HG03095 (cell line): Measurements from ENCODE around the gene NPB.

Source experiments
- ATAC-seq: cut with Tn5 transposase; IDR thresholded peaks from one replicate; pipeline ENCODE4 v1.9.1; 2021; ENCODE audit warnings: moderate library complexity; ENCODE audit not compliant: unreplicated experiment

The NPB gene

DNA sequence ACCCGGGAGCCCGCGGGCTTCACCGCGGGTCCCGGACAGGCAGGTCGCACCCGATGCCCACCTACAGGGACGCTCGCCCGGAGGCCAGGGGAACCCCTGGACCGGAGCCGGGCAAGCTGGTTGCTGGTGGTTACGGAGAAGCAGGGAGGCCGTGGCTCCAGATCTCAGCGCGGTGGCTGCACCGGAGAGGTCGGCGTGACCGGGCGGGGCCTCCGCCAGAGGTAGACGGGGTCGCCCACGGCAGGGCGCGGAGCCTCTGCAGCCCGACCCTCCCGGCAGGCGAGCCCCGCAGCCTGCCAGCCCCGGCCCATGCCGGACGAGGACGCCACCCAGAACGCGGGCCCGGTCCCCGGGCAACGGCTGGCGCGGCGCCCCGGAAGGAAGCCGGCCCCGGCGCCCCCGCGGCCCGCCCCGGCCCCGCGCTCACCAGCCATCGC is 8.8 kb downstream of the NPB start:
- ATAC-seq = peak; percentile 14

DNA sequence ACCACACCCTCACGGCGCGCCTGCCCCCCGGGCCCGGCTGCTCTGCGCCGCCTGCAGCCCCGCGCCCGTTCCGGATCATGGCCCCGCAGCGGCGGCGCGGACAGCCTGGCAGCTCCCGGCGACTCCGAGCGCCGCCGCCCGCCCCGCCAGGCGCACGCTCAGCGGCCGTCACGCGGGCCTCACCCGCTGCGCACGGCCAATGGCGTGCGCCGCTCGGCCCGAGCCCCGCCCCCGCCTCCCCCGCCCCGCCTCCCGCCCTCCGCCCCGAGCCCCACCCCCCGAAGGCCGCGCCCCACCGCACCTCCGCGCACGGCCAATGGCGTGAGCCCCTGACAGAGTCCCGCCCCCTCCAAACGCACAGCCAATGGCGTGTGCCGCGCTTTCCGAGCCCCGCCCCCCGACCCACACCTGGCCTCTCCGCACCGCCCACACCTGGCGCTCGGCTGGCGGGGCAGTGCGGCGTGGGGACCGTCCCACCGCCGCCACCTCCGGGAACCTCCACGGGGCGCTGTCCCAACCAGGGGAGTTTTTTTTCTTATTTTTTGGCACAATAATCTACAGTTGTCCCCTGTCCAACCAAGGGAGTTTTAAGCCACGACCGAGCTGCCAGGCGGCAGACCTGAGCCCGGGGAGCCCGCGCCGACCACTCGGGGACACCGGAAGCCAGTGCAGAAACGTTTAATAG is 9.4 kb downstream of the NPB start, which contains the start of gene PCYT2:
PCYT2 (minus strand) TSS at position 123 of the 685 bp plus-strand sequence; CDS start at position 79, 44 bp downstream.
- ATAC-seq = peak; percentile 43

DNA sequence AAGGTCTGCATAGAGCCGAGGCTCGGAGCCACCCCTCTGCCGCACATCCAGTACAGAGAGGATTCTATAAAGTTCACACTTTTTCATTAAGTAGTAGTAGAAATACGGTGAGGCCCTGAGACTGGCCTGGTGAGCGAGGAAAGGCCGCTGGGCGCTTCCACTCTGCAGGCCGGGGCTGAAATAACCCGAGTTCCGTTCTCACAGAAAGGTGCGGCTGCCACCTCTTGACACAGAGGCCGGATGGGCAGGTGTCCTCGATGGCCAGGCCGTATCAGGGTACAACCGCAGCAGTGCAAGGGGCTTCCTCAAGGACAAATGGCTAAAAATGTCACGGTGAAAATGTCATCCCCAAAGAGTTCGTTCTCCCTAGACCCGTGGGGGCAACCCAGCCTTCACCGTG is 9.9 kb downstream of the NPB start:
- no peak for ATAC-seq

DNA sequence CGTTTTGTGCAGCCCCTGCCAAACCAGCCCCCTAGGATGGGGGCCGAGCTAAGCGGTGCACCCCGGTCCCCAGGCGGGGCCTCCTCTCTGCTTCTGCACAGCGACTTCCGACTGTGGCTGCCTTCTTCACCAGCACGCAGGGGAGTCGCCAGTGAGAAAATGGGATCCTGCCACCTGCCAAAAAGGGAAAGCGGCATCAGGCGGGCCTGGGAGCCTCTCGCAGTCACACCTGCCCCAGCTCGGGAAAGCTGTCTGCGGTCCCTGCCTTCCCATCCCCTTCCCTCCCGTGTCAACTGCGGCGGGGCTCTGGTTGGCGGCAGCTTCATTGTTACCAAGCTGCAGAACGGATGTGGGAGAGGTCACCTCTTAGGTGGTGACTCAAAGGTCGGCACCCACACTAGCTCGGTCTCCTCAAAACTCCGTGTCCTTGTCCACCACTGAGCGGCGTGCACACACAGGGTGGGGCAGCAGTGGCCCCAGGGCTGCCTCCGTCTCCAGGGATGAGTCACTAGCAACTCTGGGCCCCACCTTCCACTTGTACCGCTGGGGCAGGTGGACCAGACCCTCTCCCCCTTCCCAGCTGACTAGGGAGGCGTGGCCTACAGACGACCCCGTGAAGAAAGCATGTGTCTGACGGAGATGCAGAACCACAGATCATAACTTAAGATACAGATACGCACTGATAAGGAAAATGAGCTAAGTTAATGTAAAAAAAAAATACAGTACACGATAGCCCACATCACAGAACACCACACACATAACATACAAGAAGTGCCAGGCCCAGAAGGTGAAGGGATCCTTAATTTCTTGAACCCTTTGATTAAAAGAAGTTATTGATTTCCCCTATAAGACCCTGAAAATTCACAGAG is 10.6 kb downstream of the NPB start:
- no peak for ATAC-seq

DNA sequence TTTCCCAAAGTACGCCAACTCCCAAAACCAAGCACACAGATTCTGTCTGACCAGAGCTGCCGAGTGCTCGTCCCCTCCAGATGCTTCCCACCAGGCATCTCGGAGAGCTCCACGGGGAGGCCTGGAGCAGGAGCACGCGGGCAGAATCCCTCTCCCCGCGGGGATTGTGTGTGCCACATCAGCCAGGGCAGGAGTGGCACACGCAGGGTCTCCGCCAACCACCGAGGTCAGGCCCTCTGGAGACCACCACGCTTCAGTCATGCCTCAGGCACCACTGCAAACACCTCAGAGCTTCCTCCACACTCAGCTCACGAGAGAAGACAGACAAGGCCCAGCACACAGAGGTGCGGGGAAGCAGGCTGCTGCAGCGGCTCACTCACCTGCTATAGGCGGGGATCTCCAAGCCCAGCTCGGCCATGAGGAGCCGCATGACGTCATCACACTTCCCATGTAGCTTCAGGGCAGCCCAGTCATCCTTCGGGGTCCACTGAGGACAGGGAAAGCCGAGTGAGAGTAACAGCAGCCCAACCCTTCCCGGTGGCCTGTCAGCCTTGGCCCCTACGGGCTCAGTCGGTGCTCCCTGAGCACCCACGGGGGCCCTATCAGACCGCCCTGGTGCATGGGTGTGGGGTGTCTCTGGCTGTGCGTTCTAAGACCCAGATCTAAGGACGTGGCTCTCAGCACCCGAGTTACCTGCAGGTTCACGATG is 11.5 kb downstream of the NPB start:
- ATAC-seq = no peak

DNA sequence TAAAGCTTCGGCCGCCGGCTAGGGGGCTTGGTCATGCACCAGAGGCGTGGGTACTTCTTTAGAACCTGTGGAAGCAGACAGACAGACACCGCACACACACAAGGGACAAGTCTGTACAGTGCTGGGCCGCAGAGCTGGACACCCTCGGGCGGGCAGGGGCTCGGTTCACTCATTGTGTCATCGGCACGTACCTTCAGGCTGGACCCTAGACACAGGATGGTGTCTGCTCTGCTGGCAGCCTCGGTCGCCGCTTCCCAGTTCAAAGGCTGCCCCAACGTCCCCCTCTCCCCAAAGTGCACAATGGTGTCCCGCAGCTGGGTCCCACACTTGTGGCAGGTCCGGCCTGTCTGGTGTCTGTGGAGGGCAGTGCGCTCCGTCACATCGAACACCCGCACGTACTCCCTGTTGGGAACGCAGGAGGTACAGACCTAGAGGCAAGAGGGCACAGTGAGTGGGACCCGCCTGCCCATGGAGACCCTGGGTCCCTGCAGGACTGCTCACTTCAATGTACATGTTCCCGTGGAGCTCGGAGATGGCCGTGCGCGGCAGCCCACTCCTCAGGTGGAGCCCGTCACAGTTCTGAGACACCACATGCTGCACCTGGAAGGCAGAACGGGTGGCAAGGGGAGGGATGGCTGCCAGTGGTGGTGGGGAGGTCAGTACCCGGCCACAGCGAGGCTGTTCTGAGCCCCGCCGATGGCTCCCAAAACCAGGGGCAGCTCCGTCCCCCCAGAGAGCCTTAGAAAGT is 12.2 kb downstream of the NPB start:
- no peak for ATAC-seq

DNA sequence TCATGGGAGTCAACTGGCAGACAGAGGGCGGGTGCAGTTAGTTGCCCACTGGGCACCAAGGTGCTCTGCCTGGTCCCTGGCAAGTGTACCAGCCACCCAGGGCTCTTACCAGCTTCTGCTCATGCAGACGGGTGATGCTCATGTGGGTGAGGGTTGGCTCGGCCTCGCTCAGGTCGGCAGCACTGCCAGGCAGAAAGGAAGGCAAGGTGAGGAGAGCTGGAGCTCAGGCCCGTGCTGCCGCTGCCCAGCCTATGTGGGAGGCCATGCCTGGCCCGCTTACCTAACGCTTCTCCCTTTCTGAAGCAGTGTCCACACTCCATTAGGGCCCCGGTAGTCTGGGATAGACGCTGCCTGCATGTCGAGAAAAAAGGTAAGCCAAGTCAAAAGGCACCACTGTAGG is 13.3 kb downstream of the NPB start:
- no peak for ATAC-seq

DNA sequence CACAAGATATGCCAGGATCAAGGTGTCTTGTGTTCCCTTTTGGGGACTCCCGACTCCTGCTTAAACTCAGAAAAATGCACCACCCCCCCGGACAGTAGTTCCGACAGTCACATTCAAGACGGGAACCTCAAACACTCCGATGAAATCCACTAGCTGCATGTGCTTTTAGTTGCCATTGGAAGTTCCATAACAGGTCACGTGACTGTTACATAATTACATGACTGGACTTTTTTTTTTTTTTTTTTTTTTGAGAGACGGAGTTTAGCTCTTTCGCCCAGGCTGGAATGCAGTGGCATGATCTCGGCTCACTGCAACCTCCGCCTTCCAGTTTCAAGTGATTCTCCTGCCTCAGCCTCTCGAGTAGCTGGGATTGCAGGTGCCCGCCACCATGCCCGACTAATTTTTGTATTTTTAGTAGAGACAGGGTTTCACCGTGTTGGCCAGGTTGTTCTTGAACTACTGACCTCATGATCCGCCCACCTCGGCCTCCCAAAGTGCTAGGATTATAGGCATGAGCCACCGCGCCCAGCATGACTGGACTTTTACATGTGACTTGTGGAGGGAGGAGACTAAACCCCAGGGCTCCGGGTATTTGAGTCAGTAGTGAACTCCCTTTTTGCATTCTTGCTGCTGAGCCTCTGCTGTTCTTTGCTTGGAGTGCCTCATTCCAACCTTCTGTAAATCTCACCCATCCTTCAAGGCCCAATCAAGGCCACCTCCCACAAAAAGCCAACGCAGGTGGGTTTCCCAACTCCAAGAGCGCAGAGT is 14.4 kb downstream of the NPB start:
- ATAC-seq = no peak

DNA sequence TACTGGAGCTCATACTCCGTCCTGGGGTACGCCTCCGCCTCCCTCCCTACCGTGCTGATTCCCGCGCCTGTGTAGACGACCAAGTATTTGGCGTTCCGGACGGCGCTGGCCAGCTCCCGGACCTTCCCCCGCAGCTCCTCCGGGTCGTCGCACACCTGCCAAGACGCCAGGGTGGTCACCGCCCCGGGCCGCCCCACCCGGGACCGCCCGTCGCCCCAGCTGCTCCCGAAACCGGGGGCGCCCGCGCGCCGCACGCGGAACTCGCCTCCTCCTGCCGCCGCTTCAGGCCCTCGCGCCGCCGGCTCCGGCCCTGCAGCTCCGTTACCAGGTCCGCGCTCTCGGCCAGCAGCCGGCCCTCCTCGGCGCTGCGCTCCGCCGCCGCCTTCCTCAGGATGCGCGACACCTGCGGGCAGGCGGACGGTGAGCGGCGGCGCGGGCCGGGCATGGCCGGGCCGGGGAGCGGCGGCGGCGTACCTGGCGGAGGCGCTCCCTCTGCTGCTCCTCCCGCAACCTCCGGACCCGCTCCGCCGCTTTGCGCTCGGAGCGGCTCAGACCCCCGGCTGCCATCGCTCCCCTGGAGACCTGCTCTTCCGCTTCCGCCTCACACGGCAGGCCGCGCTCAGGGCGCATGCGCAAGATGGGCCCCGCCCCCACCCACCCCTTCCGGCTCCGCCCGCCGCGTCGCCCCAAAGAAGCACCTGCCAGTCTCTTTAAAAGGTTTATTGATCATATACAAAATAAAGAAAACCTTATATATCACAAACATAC is 15.7 kb downstream of the NPB start, which contains the start of gene SIRT7:
SIRT7 (minus strand) TSS at position 612 of the 768 bp plus-strand sequence; CDS start at position 567, 45 bp downstream.
- ATAC-seq = peak; percentile 41

DNA sequence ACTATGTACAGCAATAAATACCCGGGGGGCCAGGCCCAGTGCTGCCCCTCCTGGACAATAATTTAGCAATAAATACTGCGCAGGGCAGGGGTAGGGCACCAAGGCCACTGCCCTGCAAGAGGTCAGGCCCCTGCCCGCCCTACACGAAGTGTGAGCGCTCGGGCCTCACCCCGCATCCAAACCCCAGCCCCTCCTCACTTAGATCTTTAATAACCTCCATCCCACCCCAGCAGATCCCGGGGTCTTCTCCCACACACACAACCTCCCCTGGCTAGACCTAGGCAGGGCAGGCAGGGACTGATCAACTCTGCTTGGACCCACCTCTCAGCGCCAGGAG is 16.3 kb downstream of the NPB start:
- peak; percentile 5 for ATAC-seq

DNA sequence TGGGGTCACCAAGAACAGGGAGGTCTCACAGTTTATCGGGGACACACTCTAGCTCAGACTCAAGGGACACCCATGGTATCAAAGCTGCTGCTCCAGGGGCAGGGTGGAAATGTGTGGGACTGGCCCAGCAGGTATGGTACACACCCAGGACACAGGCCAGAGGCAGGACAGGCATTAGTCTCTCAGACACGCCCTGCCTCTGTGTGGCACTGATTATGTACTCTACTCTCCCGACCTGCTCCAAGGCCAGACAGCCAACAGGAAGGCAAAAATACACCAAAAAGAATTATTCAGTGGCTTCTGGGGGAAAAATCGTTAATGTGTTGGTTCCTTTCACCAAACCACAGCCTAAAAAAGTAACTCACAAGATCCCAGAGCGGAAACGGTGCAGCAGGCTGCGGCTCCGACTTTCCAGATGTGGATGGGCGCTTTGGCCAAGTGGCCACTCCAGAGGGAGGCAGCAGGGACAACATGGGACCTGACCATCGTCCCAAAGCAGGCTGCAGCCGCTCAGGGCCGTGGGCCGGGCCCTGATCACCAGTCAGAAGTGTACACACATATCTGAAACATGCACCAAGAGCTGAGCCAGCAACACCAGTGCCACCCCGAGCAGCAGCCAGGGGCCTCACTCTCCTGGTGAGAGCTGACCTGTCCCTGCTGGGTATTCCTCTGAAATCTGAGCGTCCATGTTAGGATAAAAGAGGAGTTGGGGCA is 17.0 kb downstream of the NPB start:
- no peak for ATAC-seq

DNA sequence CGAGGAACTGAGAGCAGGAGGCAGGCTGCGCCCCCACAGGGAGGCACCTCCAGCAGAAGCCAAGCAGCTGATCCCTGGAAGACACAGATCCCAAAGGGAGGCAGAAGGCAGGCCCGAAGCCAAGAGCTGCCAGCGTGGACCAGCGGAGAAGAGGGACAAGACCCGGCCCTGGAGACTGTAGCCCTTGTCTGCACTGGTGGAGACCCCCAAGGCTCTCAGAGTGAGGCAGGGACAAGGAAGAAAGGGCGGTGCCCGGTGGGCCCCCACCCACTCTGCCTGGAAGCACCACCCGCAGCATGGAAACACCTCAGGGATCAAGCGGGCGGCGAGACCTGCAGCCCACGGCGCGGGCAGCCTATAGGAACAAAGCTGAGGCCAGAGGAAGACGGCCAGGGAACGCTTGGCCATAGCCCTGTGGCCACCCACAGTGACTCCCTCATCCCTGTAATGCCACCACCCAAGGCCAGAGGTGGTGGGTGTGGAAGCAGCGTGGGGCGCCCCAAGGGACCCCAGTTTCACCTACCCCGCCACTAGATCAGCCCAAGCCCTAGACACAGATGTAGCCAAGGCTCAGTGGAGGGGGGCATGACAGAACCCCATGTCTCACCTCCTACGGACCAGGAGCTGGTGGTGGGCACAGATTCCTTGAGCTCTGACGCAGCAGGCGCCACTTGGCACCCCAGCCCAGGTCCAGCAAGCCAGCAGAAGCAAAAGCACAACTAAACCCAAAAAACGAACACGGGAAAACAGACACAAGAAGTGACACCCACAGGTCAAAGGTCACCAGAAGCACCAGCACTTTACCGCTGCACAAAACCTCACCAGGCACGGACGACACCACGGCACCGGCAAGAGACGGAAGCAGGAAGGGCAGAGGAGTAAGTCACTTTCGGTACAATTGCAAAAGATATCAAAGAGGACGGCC is 18.8 kb downstream of the NPB start:
- no peak for ATAC-seq

DNA sequence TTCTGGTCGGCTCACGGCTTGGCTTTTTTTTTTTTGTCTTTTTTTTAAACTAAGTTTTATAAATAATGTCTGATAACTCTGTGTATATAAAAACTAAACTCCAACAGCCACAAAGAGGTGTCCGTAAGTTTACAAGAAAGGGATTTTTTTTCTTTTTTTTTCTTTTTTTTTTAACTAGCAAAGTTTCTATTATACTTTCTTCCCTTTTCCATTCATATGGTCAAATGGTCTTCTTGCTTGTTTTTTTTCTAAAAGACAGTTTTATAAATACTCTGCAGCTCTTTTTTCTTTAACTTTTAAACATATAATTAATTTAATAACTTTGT is 19.5 kb downstream of the NPB start:
- no peak for ATAC-seq

DNA sequence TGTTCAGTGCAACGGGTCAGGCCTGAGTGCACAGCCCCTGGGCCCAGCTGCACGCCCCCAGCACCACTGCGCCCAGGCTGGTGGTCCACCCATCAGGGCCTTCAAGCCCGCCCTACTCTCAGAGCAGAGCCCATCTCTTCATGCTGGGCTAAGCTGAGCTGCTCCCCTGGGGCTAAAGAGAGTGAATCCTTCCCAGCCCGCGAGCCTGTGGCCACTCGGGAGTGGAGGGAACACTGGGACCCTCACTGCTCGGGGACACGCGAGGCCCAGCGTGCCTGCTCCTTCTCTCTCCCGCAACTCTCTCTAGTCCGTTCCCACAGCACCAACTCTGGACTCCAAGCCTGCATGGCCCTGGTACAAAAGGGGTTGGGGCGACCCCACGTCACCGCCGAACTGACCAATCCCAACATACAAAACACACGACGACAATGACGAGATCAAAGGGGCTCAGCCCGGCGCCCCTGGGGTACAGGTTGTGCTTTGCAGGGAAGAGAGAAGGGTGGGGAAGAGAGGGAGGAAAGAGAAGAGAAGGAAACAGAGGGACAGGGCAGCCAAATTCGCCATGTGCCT is 20.0 kb downstream of the NPB start:
- no peak for ATAC-seq

DNA sequence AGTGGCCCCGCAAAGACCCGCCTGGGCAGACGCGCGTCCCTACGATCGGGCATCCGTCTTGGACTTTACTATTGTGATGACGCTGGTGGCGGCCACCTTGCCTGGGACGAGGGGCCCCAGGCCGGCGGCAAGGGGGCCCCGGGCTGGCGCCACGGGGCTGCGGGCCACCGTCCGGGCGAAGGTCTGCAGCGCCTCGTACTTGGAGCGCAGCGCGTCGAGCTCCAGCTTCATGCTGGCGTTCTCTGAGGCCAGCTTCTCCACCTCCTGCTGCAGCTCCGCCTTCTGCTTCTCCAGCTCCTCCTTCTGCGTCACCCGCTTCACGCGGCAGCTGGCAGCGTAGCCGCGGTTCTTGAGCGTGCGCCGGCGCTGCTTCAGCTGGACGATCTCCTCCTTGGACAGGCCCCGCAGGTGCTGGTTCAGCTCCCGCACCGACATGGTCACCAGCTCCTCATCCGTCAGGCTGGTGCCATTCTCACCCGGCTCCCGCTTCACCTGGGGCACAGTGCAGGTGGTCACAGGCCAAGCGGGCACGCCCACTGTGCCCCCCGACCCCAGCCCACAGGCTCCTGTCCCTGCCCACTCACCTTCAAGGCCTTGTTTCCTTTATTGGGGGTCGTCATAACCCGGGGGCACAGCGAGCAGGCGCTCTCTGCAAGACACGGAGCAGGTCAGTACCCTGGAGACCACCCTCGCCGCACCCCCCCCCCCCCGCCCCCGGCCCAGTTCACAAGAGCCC is 20.7 kb downstream of the NPB start:
- ATAC-seq = no peak

DNA sequence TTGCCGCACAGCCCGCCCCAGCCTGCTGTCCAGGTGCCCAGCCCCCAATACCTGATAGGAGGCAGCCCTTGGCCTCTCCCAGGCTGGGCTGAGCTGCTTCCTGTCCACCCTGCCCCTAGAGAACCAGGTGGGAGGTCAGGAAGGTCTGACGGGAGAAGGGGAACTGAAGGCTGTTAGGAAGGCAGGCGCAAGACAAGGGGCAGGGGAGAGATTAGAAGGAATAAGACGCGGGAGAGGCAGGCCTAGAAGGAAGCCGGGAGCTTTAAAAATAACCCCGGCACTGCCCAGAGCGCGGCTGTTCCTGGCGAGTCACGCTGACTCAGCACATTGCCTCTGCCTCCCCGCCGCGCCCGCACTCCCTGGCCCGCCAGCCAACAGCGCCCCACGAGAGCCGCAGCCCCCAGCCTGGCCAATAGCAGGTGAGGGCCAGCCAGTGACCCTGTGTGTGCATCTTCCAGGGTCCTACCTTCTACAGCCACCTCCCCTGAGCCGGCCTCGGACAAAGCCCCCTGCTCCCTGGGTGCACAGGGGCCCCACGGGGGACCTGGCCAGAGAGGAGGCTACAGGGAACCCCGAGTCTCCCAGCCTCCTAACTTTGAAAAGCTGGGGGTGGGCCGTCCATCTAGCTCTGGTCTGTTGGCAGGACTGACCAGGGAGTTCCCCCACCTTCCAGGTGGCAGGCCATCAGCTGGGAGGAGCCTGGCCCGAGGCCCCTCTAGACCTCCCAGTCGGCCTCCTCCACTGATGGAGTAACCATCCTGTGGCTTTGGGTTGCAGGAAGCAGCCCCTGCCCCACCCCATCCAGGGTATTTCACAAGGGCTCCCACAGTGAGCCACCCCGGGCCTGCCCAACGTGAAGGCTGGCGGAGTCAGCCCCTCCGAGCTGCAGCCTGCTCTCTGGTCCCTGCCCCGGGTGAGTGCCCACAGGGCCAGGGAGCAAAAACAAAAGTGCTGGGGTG is 21.5 kb downstream of the NPB start:
- ATAC-seq = no peak
